Measurements from ENCODE around the gene TNP2.
A peak's percentile ranks its signal among the peaks of the same experiment; 100 is the strongest.
"Not testable (repeated sequence)": the region's sequence is repeated elsewhere in the genome, so short reads cannot be mapped to it uniquely, and the experiment has no call there.

The TNP2 gene

DNA sequence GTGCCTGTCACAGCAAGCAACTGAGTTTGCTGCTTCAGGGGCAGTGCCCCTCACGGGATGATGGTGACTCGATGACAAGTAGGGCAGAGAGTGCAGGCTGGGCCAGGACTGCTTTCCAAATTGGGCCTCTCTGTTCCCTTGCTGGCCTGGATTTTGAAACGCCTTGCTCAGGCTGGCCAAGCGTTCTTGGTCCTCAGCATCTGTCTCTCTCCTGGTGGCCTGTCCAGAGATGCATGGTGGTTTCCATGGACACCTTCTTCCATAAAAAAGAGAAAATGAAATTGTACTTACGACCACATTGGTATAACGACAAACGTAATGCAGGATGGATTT lies 31.4 kb upstream of the TNP2 start:
- no peak overlapping the region for H3K9ac ChIP-seq
- H3K27me3 ChIP-seq = no peaks in the 10 kb centered on the region
- no peak overlapping the region for H3K4me3 ChIP-seq
- H3K4me2 ChIP-seq = peak overlapping the region; percentile 41
- H4K20me1 ChIP-seq = no peaks in the 10 kb centered on the region
- 0 out of 2 replicates have a peak overlapping the region, but pooled peaks have one; percentile 18 for H3K27ac ChIP-seq
- H3K4me1 ChIP-seq = peaks cover 67% of the 10 kb centered on the region
- peaks cover 5% of the 10 kb centered on the region; the same call in 1 of the 2 replicates for H3K9me3 ChIP-seq
- H3K36me3 ChIP-seq = no peaks in the 10 kb centered on the region
- no peak for TF ChIP-seq Cebpa-rat (IDR thresholded peaks at IDR 0.05)

DNA sequence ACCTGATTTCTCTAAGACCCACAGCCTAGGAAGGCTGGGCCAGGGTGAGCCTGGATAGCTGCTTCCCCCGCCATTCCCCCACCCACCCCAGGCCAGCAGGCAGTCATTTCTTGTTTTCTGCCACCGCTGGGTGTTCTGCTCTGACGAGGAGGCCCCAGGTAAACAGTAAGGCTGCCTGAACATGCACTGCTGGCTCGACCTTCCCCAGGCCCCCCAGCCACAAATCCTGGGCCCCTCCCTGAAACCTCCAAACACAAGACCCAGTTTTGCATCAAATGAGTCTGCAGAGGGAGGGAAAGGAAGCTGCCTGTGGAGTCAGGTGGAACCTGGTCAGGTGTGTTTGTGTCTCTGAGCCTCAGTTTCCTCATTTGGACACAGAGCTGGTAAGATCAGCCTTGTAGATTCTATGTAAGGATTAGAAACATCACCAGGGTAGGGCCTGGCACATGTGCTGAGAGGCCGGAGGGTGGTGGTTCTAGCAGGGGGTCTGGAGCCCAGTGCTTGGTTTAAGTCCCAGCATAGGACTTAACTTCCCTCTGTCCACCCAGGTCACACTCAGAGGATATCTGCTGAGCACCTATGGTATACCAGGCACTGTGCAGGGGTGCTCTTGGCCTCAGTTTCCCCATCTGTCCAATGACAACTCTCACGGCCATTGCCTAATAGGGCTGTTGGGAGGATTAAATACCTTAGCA lies 30.9 kb upstream of the TNP2 start:
- Histone ChIP-seq H3K36me3 (no peaks in the 10 kb centered on the region), H3K9ac (no peak overlapping the region), H3K9me3 (no peaks in the 10 kb centered on the region; the same call in 1 of the 2 replicates), H4K20me1 (no peaks in the 10 kb centered on the region), H3K27ac (0 out of 2 replicates have a peak overlapping the region, but pooled peaks have one; percentile 18), H3K4me1 (peaks cover 72% of the 10 kb centered on the region), H3K4me3 (no peak overlapping the region), H3K27me3 (no peaks in the 10 kb centered on the region), H3K4me2 (peak overlapping the region; percentile 88)
- no peak for TF ChIP-seq Cebpa-rat (IDR thresholded peaks at IDR 0.05)

DNA sequence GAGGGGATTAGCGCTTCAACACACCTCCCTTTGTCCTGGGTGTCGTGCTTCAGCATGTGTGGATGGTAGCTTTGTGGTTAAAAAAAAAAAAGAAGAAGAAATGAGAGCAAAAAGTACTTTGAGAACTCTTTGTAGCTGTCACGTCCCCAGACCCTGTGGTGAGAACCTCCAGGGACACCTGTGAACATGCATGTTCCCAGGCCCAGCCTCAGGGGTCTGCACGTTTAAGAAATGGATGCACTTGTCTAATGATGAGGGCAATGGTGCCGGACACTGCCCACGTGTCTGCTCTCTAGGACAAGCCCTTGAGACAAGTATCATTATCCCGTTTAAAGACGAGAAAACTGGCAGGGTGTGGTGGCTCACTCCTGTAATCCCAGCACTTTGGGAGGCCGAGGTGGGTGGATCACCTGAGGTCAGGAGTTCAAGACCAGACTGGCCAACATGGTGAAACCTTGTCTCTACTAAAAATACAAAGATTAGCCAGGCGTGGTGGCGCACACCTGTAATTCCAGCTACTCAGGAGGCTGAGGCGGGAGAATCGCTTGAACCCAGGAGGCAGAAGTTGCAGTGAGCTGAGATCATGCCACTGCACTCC lies 29.9 kb upstream of the TNP2 start:
- H3K4me1 ChIP-seq = peaks cover 80% of the 10 kb centered on the region
- not testable (repeated sequence) for H3K27me3 ChIP-seq
- H3K27ac ChIP-seq = peak overlapping the region; percentile 72; the same call in 1 of the 2 replicates

DNA sequence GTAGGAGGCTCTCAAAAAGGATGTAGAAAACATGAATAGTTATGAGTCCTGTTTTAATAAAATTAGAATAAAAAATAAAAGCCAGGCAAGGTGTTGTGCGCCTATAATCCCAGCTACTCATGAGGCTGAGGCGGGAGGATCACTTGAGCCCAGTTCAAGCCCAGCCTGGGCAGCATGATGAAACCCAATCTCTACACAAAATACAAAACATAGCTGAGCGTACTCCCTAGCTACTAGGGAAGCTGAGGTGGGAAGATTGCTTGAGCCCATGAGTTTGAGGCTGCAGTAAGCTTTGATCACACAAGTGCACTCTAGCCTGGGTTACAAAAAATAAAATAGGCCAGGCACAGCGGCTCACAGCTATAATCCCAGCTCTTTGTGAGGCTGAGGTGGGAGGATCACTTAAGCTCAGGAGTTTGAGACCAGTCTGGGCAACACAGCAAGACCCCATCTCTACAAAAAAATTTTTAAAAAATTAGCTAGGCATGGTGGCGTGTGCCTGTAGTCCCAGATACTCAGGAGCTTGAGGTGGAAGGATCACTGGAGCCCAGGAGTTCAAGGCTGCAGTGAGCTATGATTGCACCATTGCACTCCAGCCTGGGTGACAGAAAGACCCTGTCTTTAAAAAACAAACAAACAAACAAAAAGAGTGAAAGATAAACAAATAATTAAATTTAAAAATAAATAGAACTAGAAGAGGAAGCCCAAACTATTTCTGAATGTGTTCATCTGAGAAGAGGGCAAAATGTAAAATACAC lies 29.2 kb upstream of the TNP2 start:
- Histone ChIP-seq H3K27ac (peak overlapping the region; percentile 72), H3K9ac (peak overlapping the region; percentile 31; the same call in 1 of the 2 replicates), H3K27me3 (no peaks in the 10 kb centered on the region), H3K4me2 (peak overlapping the region; percentile 88), H3K9me3 (no peaks in the 10 kb centered on the region), H3K36me3 (no peaks in the 10 kb centered on the region), H3K4me1 (peaks cover 80% of the 10 kb centered on the region), H4K20me1 (no peaks in the 10 kb centered on the region), H3K4me3 (no peak overlapping the region)
- TF ChIP-seq Cebpa-rat (IDR thresholded peaks at IDR 0.05) = no peak

More for the DNA sequence above, 29.9 kb upstream of the TNP2 start:
- not testable (repeated sequence) for H3K4me3 ChIP-seq, H3K9ac ChIP-seq, H4K20me1 ChIP-seq, H3K36me3 ChIP-seq, H3K9me3 ChIP-seq
- H3K4me2 ChIP-seq = peak overlapping the region; percentile 88

DNA sequence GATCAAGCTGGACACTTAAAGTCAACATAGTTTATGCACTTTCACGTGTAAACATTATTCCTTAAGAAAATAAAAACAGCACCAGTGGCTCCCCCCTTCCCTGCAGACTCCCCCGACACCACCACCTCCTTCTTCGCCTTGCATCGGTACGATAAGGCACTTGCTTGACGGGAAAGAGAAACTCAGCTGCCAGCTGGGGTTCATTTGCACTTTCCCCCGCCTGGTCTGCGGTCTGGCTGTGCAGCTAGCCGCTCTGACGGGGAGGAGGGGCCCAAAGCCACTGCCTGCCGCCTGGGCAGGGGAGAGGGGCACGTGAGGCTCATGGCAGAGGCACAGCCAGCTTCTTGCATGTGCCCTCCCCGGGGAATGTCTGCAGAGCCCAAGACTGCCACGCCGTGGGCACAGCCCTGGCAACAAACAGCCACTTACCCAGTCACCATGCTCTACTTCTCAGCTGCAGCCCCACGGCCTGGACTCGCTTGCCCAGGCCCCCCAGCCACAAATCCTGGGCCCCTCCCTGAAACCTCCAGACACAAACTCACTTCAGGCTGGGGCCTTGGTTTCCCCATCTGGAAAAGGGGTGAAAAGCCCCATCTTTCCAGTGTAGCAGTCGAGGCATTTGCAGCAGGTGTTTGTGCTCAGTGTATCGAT lies 28.5 kb upstream of the TNP2 start:
- Histone ChIP-seq H3K4me2 (peak overlapping the region; percentile 88), H3K27ac (peak overlapping the region; percentile 72), H3K9ac (peak overlapping the region; percentile 31; the same call in 1 of the 2 replicates), H4K20me1 (no peaks in the 10 kb centered on the region), H3K36me3 (no peaks in the 10 kb centered on the region), H3K9me3 (no peaks in the 10 kb centered on the region), H3K27me3 (no peaks in the 10 kb centered on the region), H3K4me1 (peaks cover 82% of the 10 kb centered on the region), H3K4me3 (peak overlapping the region; percentile 41; the same call in 1 of the 2 replicates)
- TF ChIP-seq Cebpa-rat (IDR thresholded peaks at IDR 0.05) = no peak

DNA sequence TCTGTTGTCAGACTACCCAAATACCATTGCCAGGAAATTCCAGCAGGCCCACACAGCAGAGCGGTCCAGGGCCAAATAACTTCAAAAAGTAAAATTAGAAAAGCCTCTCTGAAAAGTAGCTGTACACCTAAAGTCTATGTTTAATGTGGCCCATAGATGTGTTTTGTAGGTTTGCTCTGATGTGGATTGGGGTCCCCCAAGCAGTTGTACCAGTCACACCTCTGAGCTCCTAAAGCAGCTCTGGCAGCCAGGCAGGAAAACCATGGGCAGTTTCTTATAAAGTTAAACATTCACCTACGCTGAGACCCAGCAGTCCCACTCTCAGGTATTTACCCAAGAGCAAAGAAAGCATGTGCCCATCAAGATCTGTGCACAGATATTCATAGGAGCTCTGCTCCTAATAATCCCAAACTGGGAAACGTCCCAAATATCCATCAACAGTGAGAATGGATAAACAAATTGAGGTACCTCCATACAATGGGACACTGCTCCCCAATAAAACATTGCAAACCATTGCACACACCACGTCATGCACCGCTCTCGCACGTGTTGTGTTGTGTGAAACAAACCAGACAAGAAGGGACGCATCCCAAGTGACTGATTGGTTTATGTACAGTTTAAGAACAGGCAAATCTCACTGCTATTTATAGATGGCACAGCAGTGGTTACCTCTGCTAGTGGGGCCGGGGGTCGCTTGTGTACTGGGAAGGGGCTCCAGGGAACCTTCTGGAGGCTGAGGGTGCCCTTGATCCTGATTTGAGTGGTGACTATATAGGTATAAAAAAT lies 27.8 kb upstream of the TNP2 start:
- Histone ChIP-seq H3K27ac (peak overlapping the region; percentile 59), H3K9ac (peak overlapping the region; percentile 16; the same call in 1 of the 2 replicates), H3K4me2 (peak overlapping the region; percentile 88), H3K27me3 (no peaks in the 10 kb centered on the region), H3K9me3 (no peaks in the 10 kb centered on the region), H3K36me3 (no peaks in the 10 kb centered on the region), H3K4me3 (peak overlapping the region; percentile 41; the same call in 1 of the 2 replicates), H3K4me1 (peaks cover 83% of the 10 kb centered on the region), H4K20me1 (no peaks in the 10 kb centered on the region)
- no peak for TF ChIP-seq Cebpa-rat (IDR thresholded peaks at IDR 0.05)

DNA sequence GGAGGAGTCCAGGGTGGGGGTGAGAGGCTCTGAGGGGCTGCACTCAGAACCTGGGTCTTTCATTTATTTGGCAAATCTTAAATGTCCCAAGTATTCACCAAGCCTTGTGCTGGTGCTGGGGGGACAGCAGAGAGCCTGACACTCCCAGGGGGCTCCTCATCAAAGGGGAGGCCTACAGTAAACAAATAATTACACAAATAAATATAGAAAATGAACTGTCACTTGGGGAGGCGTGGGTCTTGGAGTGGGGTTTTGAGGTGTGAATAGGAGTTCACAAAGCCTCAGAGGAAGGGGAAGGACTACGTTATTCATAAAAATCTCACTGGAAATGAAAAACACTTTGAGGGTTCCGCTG lies 27.2 kb upstream of the TNP2 start:
- Histone ChIP-seq H4K20me1 (no peaks in the 10 kb centered on the region), H3K4me2 (peak overlapping the region; percentile 88), H3K36me3 (no peaks in the 10 kb centered on the region), H3K27me3 (no peaks in the 10 kb centered on the region), H3K9ac (peak overlapping the region; percentile 16; the same call in 1 of the 2 replicates), H3K27ac (peak overlapping the region; percentile 59), H3K9me3 (no peaks in the 10 kb centered on the region), H3K4me1 (peaks cover 83% of the 10 kb centered on the region), H3K4me3 (no peak overlapping the region)
- no peak for TF ChIP-seq Cebpa-rat (IDR thresholded peaks at IDR 0.05)

DNA sequence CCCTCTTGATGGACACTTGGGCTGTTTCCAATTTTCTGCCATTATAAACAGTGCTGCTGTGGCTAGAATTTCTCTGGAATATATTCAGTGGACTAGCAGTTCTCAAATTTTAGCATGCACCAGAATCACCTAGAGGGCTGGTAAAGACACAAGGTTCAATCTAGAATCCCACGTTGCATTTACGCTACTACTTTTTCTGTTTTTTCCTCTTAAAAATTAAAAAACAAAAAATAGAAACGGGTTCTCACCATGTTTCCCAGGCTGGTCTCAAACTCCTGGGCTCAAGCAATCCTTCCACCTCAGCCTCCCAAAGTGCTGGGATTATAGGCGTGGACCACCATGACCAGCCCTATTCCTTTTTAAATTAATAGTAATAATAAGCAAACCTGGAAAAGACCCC lies 26.5 kb upstream of the TNP2 start:
- Histone ChIP-seq H3K27ac (peak overlapping the region; percentile 59), H3K4me1 (peaks cover 81% of the 10 kb centered on the region), H3K36me3 (no peaks in the 10 kb centered on the region), H3K9ac (no peak overlapping the region; the same call in 1 of the 2 replicates), H3K4me2 (peak overlapping the region; percentile 88), H3K4me3 (no peak overlapping the region), H3K27me3 (no peaks in the 10 kb centered on the region), H4K20me1 (no peaks in the 10 kb centered on the region), H3K9me3 (no peaks in the 10 kb centered on the region)
- TF ChIP-seq Cebpa-rat (IDR thresholded peaks at IDR 0.05) = no peak

Measured in BLaER1 (cell line).